ENCODE results near the gene AKR7A2. TPM values are rescaled to one million over a fixed set of nuclear protein-coding genes. Genes with fewer than 3 reads are reported as not detected.

AKR7A2 gene
- total RNA-seq, 1 donor from 2014 or later: 30.3 TPM

DNA sequence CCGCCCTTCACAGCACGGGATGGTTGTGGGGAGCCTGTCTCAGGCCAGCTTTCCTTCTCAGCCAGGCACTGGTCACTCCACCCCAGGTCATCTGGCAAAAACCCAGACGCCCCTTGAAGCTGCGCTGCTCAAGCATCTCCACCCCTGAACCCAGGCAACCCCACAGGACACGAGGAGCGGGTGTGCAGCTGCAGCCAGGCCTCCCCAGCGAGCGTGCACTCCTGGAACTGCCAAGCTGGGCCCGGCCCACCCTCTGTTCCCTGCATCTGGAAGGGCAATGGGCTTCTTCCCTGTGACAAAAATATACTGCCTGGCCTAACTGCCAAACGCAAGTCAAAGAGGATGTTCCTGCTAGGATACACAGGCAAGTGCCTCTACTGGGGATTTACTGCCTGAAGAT lies 39.9 kb upstream of the AKR7A2 start:
- peaks cover 19% of the 10 kb centered on the region for H3K36me3 Mint-ChIP-seq (ENCODE audit: low read depth, unreplicated experiment)
- H3K27me3 ChIP-seq (ENCODE audit: insufficient read depth, low read length): no peaks in the 10 kb centered on the region
- H3K36me3 ChIP-seq (ENCODE audit: insufficient read depth, low read length): peaks cover 43% of the 10 kb centered on the region
- no peaks in the 10 kb centered on the region for H3K9me3 Mint-ChIP-seq (ENCODE audit: unreplicated experiment)
- no peak for DNase-seq (ENCODE audit: low read depth)
- H4K20me1 ChIP-seq (ENCODE audit: insufficient read depth, low read length): peaks cover 79% of the 10 kb centered on the region
- H3K79me2 ChIP-seq (ENCODE audit: insufficient read depth, low read length): peaks cover 17% of the 10 kb centered on the region
- H3K27ac Mint-ChIP-seq (ENCODE audit: unreplicated experiment): peak overlapping the region; percentile 62
- H3K4me3 Mint-ChIP-seq (ENCODE audit: unreplicated experiment): no peak overlapping the region
- no peak overlapping the region for H3K9ac ChIP-seq (ENCODE audit: low read length)
- H3K27me3 Mint-ChIP-seq (ENCODE audit: low read depth, unreplicated experiment): no peaks in the 10 kb centered on the region
- H3K4me3 ChIP-seq (ENCODE audit: insufficient read depth, low read depth, low read length): no peak overlapping the region
- no peak overlapping the region for H3K27ac ChIP-seq (ENCODE audit: low read depth, low read length)
- H3K4me1 Mint-ChIP-seq (ENCODE audit: low read depth, unreplicated experiment): peaks cover 5% of the 10 kb centered on the region
- no peaks in the 10 kb centered on the region for H3K9me3 ChIP-seq (ENCODE audit: insufficient read depth, low read depth, low read length)
- H3K4me1 ChIP-seq (ENCODE audit: insufficient read depth, low read length): no peaks in the 10 kb centered on the region
- no peak for TF ChIP-seq CTCF (IDR thresholded peaks at IDR 0.05; ENCODE audit: insufficient read depth, low read depth, low read length)
- TF ChIP-seq EZH2 (IDR thresholded peaks at IDR 0.05; ENCODE audit: insufficient read depth, low read length): no peak
- no peak for FAIRE-seq
- no peak overlapping the region for H3K4me2 ChIP-seq (ENCODE audit: low read length)
- H2AFZ ChIP-seq (ENCODE audit: low read depth, low read length): no peak overlapping the region

GRCh38 chr1:19350566-19350965 lies 38.6 kb upstream of the AKR7A2 start:
- Mint-ChIP-seq H3K9me3 (ENCODE audit: unreplicated experiment) (no peaks in the 10 kb centered on the region), H3K4me1 (ENCODE audit: low read depth, unreplicated experiment) (peaks cover 5% of the 10 kb centered on the region), H3K27me3 (ENCODE audit: low read depth, unreplicated experiment) (no peaks in the 10 kb centered on the region), H3K4me3 (ENCODE audit: unreplicated experiment) (no peak overlapping the region), H3K36me3 (ENCODE audit: low read depth, unreplicated experiment) (peaks cover 14% of the 10 kb centered on the region), H3K27ac (ENCODE audit: unreplicated experiment) (no peak overlapping the region)
- no peak for DNase-seq (ENCODE audit: low read depth)
- Histone ChIP-seq H3K9me3 (ENCODE audit: insufficient read depth, low read depth, low read length) (no peaks in the 10 kb centered on the region), H4K20me1 (ENCODE audit: insufficient read depth, low read length) (peaks cover 75% of the 10 kb centered on the region), H3K4me2 (ENCODE audit: low read length) (no peak overlapping the region), H3K27me3 (ENCODE audit: insufficient read depth, low read length) (no peaks in the 10 kb centered on the region), H3K79me2 (ENCODE audit: insufficient read depth, low read length) (peaks cover 17% of the 10 kb centered on the region), H3K36me3 (ENCODE audit: insufficient read depth, low read length) (peaks cover 34% of the 10 kb centered on the region), H2AFZ (ENCODE audit: low read depth, low read length) (no peak overlapping the region), H3K9ac (ENCODE audit: low read length) (no peak overlapping the region), H3K4me1 (ENCODE audit: insufficient read depth, low read length) (no peaks in the 10 kb centered on the region), H3K4me3 (ENCODE audit: insufficient read depth, low read depth, low read length) (no peak overlapping the region), H3K27ac (ENCODE audit: low read depth, low read length) (no peak overlapping the region)
- no peak for FAIRE-seq
- TF ChIP-seq EZH2 (IDR thresholded peaks at IDR 0.05; ENCODE audit: insufficient read depth, low read length) (no peak), CTCF (IDR thresholded peaks at IDR 0.05; ENCODE audit: insufficient read depth, low read depth, low read length) (no peak)

GRCh38 chr1:19349999-19350398 lies 38.1 kb upstream of the AKR7A2 start:
- Mint-ChIP-seq H3K27me3 (ENCODE audit: low read depth, unreplicated experiment) (no peaks in the 10 kb centered on the region), H3K27ac (ENCODE audit: unreplicated experiment) (no peak overlapping the region), H3K9me3 (ENCODE audit: unreplicated experiment) (no peaks in the 10 kb centered on the region), H3K4me1 (ENCODE audit: low read depth, unreplicated experiment) (peaks cover 4% of the 10 kb centered on the region), H3K36me3 (ENCODE audit: low read depth, unreplicated experiment) (peaks cover 8% of the 10 kb centered on the region), H3K4me3 (ENCODE audit: unreplicated experiment) (no peak overlapping the region)
- no peaks in the 10 kb centered on the region for H3K27me3 ChIP-seq (ENCODE audit: insufficient read depth, low read length)
- H2AFZ ChIP-seq (ENCODE audit: low read depth, low read length): no peak overlapping the region
- no peak for TF ChIP-seq EZH2 (IDR thresholded peaks at IDR 0.05; ENCODE audit: insufficient read depth, low read length)
- no peak for TF ChIP-seq CTCF (IDR thresholded peaks at IDR 0.05; ENCODE audit: insufficient read depth, low read depth, low read length)
- DNase-seq (ENCODE audit: low read depth): no peak
- H3K27ac ChIP-seq (ENCODE audit: low read depth, low read length): no peak overlapping the region
- H3K9ac ChIP-seq (ENCODE audit: low read length): no peak overlapping the region
- no peak for FAIRE-seq
- no peak overlapping the region for H3K4me3 ChIP-seq (ENCODE audit: insufficient read depth, low read depth, low read length)
- H3K9me3 ChIP-seq (ENCODE audit: insufficient read depth, low read depth, low read length): no peaks in the 10 kb centered on the region
- no peaks in the 10 kb centered on the region for H3K4me1 ChIP-seq (ENCODE audit: insufficient read depth, low read length)
- peaks cover 17% of the 10 kb centered on the region for H3K79me2 ChIP-seq (ENCODE audit: insufficient read depth, low read length)
- H3K36me3 ChIP-seq (ENCODE audit: insufficient read depth, low read length): peaks cover 36% of the 10 kb centered on the region
- H4K20me1 ChIP-seq (ENCODE audit: insufficient read depth, low read length): peaks cover 78% of the 10 kb centered on the region
- no peak overlapping the region for H3K4me2 ChIP-seq (ENCODE audit: low read length)
